ENCODE data around the gene MYO5B.

DNA sequence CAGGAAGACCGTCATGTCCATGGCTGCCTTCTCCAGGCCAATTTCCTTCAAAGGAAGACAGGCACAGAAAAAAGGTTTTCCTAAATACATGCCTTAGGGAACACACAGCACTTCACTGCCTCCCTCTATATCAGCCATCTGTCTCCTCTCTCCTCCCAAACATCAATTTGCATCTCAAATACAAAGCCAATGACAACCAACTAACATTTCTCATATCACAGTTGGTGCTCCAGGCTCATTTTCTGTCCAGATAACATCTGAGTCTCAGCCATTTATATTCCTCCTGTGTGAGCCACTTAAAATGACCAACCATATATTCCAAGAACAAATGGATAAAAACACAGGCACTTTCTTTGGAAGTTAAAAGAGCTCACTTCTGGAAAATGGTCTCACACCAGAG is 319.2 kb downstream of the MYO5B start:
- no peak for TF ChIP-seq CTCF (conservative IDR thresholded peaks at IDR 0.05; ENCODE audit: low read length)
- no peak for TF ChIP-seq EZH2phosphoT487 (IDR thresholded peaks at IDR 0.05; ENCODE audit: borderline replicate concordance, low read depth, low read length)
